K562 (cell line): ENCODE results near the gene MFSD11. TPM values are rescaled to one million over a fixed set of nuclear protein-coding genes. Genes with fewer than 3 reads are reported as not detected.

Experiments
- ATAC-seq: fragments of 200-7000 bp; cut with Tn5 transposase; 3 replicates; pipeline ENCODE4 v1.9.1; 2020; ENCODE audit warnings: moderate library complexity
- BruUV-seq: library from RNA; stranded (reverse); fragments of 400-500 nt; replicated peaks from 2 replicates; lab custom pipeline; 2021; lab: Mats Ljungman, UMichigan
- CTCF ChIA-PET: fragments of 300-600 bp; formaldehyde crosslinking; extraction: SDS; loops from one replicate; lab custom pipeline; 2021; ENCODE audit warnings: low intra/inter-chr PET ratio; lab: Yijun Ruan, JAX
- POLR2A ChIA-PET: fragments of 300-600, 350-650 bp; sonication (Branson Sonifier 250); formaldehyde crosslinking; extraction: SDS; loops from one replicate; lab custom pipeline; 2021; ENCODE audit warnings: antibody characterized with exemption, inconsistent platforms; lab: Yijun Ruan, JAX
- DNase-seq, 4 experiments: peaks; one replicate each; pipeline versions ENCODE4 v3.0.0 to v3.0.0-alpha.2; 2011 to 2018; ENCODE audit warnings: low spot score in 3 of 4, mixed read lengths in 3 of 4; ENCODE audit errors: extremely low read depth in 1 of 4
- FAIRE-seq: peaks from 2 replicates; lab custom pipeline; 2011; peaks lifted over from hg19 to GRCh38; lab: Jason Lieb, UNC
- H2AFZ ChIP-seq: 2 replicates; pipeline ENCODE4 v1.6.0; 2011; ENCODE audit warnings: low read depth, low read length, control low read depth, inconsistent platforms
- H3K27ac ChIP-seq: fragments of 200-600 bp; 3 replicates; pipeline ENCODE4 v1.8.0; 2011; ENCODE audit warnings: low read depth, mild to moderate bottlenecking, control low read depth, inconsistent platforms, low read length, moderate library complexity, mixed read lengths; ENCODE audit errors: extremely low read depth
- H3K27me3 ChIP-seq, 2 experiments: fragments of 300-600 bp in 1 of 2; 2 replicates in 1 of 2; 3 replicates in 1 of 2; pipeline versions ENCODE4 v1.6.0 to v1.8.0; 2011; ENCODE audit warnings: inconsistent platforms in 2 of 2, low read length in 2 of 2, mild to moderate bottlenecking in 1 of 2, mixed read lengths in 1 of 2, moderate library complexity in 1 of 2; ENCODE audit not compliant: control insufficient read depth in 2 of 2, insufficient read depth in 2 of 2
- H3K36me3 ChIP-seq: fragments of 300-600 bp; 3 replicates; pipeline ENCODE4 v1.8.0; 2011; ENCODE audit warnings: mild to moderate bottlenecking, low read length, inconsistent platforms; ENCODE audit not compliant: control insufficient read depth, insufficient read depth
- H3K4me1 ChIP-seq, 2 experiments: fragments of 200-600 bp in 1 of 2; replicated peaks in 1 of 2; 2 replicates in 1 of 2; 3 replicates in 1 of 2; pipeline versions ENCODE4 v1.5.1 to v1.8.0; 2011; ENCODE audit warnings: inconsistent platforms in 2 of 2, low read length in 2 of 2, mild to moderate bottlenecking in 1 of 2, mixed read lengths in 1 of 2, moderate library complexity in 1 of 2; ENCODE audit not compliant: control insufficient read depth in 2 of 2, insufficient read depth in 2 of 2
- H3K4me2 ChIP-seq: 2 replicates; pipeline ENCODE4 v1.6.1; 2011; ENCODE audit warnings: low read length, control low read depth, inconsistent platforms, mixed read lengths; ENCODE audit not compliant: insufficient read depth
- H3K4me3 ChIP-seq: fragments of 200-600 bp; sonication (generic), shearing (Covaris generic); 2 replicates; pipeline ENCODE4 v1.5.1; 2016; ENCODE audit warnings: control low read depth, inconsistent platforms
- H3K79me2 ChIP-seq: fragments of 200-600 bp; 3 replicates; pipeline ENCODE4 v1.8.0; 2011; ENCODE audit warnings: low read length, inconsistent platforms; ENCODE audit not compliant: control insufficient read depth, insufficient read depth
- H3K9ac ChIP-seq, 2 experiments: 2 replicates each; pipeline versions ENCODE4 v1.6.0 to v1.6.1; 2011; ENCODE audit warnings: low read depth in 2 of 2, low read length in 2 of 2, control low read depth in 1 of 2, inconsistent platforms in 1 of 2, mild to moderate bottlenecking in 1 of 2, mixed read lengths in 1 of 2; ENCODE audit not compliant: insufficient read depth in 1 of 2
- H3K9me1 ChIP-seq: one replicate; pipeline ENCODE4 v1.6.0; 2011; ENCODE audit warnings: inconsistent platforms, mild to moderate bottlenecking, low read length, moderate library complexity; ENCODE audit not compliant: control insufficient read depth, insufficient read depth
- H3K9me3 ChIP-seq: replicated peaks from 2 replicates; pipeline ENCODE4 v1.5.1; 2011; ENCODE audit warnings: low read depth, low read length, inconsistent platforms; ENCODE audit not compliant: control insufficient read depth, insufficient read depth
- H4K20me1 ChIP-seq: replicated peaks from 2 replicates; pipeline ENCODE4 v1.6.1; 2011; ENCODE audit warnings: low read length, inconsistent platforms, mixed read lengths; ENCODE audit not compliant: control insufficient read depth, insufficient read depth
- ARID1B ChIP-seq: fragments of 450-650 bp; IDR thresholded peaks from 2 replicates; pipeline ENCODE4 v1.6.1; 2016; ENCODE audit warnings: antibody characterized with exemption, mild to moderate bottlenecking, inconsistent platforms
- FOXA1 ChIP-seq: fragments of 450-650 bp; IDR thresholded peaks from 2 replicates; pipeline ENCODE4 v1.6.1; 2016; ENCODE audit warnings: mild to moderate bottlenecking, borderline replicate concordance
- HDAC1 ChIP-seq, 2 experiments: fragments of 450-650 bp; IDR thresholded peaks; 2 replicates each; pipeline ENCODE4 v1.6.1; 2016 to 2017; ENCODE audit warnings: inconsistent platforms in 1 of 2, mild to moderate bottlenecking in 1 of 2, moderate library complexity in 1 of 2
- KDM1A ChIP-seq, 2 experiments: fragments of 450-650 bp; IDR thresholded peaks; 2 replicates each; pipeline ENCODE4 v1.6.1; 2016; ENCODE audit warnings: mild to moderate bottlenecking in 2 of 2
- SMAD3 ChIP-seq: fragments of 450-650 bp; formaldehyde crosslinking; conservative IDR thresholded peaks from 2 replicates; pipeline ENCODE4 v1.4.0; 2020; ENCODE audit warnings: mild to moderate bottlenecking
- ZNF274 ChIP-seq: IDR thresholded peaks from 2 replicates; pipeline ENCODE4 v1.6.1; 2011; ENCODE audit warnings: low read depth, mild to moderate bottlenecking, low read length, moderate library complexity, borderline replicate concordance
- ZNF384 ChIP-seq: IDR thresholded peaks from 2 replicates; pipeline ENCODE4 v1.6.1; 2012; ENCODE audit warnings: low read depth, low read length, improper control_type of control experiment
- WGBS: fragments of 100-300 bp; shearing (Covaris generic); methylation state at CpG from one replicate; pipeline ENCODE4 v1.1.6; 2016; ENCODE audit warnings: low coverage, mixed read lengths; ENCODE audit not compliant: insufficient coverage; ENCODE audit errors: missing lambda C conversion rate; 5-methylcytosine and 5-hydroxymethylcytosine counted together
- in situ Hi-C: fragments of 300-500 bp; cut with MboI; formaldehyde crosslinking; loops from 4 replicates; pipeline ENCODE4 v1.15.0; 2018; ENCODE audit warnings: inconsistent platforms, mixed read lengths
- intact Hi-C: fragments of 100-400 bp; cut with micrococcal nuclease; formaldehyde crosslinking; loops from 2 replicates; pipeline ENCODE4 v1.14.2; 2022
- polyA plus RNA-seq, 8 experiments: library from polyadenylated mRNA; depleted of rRNA in 4 of 8; stranded (reverse) in 5 of 8; unstranded in 3 of 8; fragments of >200 nt; fragmentation: Nextera tagmentation in 2 of 8; fragmentation: Illumina TruSeq in 1 of 8; extraction: Ambion mirVana in 2 of 8; extraction: Trizol in 1 of 8; gene quantifications; 2 replicates each; pipeline versions ENCODE4 v1.2.1 to v1.2.3, GENCODE V29; 2011 to 2014; ENCODE audit warnings: inconsistent platforms in 1 of 8, missing spikeins in 1 of 8
- total RNA-seq, 7 experiments: library from RNA; depleted of rRNA in 6 of 7; stranded (reverse); fragments of >200 nt in 6 of 7; fragmentation: Illumina TruSeq in 2 of 7; extraction: Trizol in 2 of 7; gene quantifications; 2 replicates each; pipeline versions ENCODE4 v1.2.1 to v1.2.3, GENCODE V29; 2011 to 2021; ENCODE audit warnings: low replicate concordance in 1 of 7
- TF ChIP-seq, protein P1 (sequence below), 2 experiments: fragments of 450-650 bp; IDR thresholded peaks; 2 replicates each; pipeline ENCODE4 v1.6.1; 2018; ENCODE audit warnings: mild to moderate bottlenecking in 2 of 2, low read depth in 1 of 2; ENCODE audit not compliant: partially characterized antibody in 2 of 2
- TF ChIP-seq, protein P2 (sequence below): sonication (generic); formaldehyde crosslinking; IDR thresholded peaks from 2 replicates; pipeline ENCODE4 v1.8.1; 2023; ENCODE audit warnings: mild to moderate bottlenecking, missing genetic modification reagents

MFSD11 gene
- total and polyA plus RNA-seq, 9 of the 15 experiments (the other 6 are each of a cell fraction or from before 2014, with no cell fraction given) = 14.4 to 24.5 (median 19.9) TPM

DNA sequence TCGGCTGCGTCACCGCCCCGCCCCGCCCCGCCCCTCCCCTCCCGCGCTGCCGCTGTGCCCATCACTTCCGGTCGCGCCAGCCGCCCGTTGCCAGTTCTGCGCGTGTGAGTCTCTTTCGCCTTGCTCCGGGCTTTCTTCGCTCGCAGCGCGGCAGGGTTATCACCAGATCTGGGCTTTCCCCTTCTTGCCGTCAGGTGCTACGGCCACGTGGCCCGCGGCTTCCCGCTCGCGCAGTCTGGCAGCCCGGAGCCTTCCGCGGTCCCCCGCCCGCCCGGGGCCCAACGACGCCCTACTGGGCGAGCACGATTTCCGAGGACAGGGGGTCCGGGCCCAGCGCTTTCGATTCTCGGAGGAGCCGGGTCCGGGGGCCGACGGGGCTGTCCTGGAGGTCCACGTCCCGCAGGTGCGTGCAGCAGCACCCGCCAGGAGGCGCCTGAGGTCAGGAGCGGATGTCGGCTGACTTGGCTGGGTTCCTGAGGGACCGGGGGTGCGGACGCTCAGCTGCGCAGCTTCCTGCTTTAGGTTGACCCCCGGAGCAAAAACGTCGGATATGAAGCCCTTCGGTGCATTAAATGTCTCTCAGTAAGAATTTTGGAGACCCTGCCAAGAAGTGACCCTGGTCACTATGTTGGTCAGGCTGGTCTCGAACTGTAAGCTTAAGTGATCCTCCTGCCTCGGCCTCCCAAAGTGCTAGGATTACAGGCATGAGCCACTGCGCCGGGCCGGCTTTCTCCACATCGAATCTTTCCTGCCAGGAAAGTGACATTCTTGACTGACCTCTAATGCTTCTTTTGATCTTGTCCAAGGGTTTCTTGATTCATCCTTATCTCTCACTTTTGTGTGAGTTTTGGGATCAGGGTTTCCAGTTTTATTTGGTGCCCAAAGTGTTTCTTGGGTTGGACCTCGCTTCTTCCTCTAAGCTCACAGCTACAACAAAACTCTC is 10.9 kb upstream of the MFSD11 start, which contains the start of gene METTL23 (continued):
- no peak for TF ChIP-seq FOXA1
- peak; percentile 44 for TF ChIP-seq ARID1B

DNA sequence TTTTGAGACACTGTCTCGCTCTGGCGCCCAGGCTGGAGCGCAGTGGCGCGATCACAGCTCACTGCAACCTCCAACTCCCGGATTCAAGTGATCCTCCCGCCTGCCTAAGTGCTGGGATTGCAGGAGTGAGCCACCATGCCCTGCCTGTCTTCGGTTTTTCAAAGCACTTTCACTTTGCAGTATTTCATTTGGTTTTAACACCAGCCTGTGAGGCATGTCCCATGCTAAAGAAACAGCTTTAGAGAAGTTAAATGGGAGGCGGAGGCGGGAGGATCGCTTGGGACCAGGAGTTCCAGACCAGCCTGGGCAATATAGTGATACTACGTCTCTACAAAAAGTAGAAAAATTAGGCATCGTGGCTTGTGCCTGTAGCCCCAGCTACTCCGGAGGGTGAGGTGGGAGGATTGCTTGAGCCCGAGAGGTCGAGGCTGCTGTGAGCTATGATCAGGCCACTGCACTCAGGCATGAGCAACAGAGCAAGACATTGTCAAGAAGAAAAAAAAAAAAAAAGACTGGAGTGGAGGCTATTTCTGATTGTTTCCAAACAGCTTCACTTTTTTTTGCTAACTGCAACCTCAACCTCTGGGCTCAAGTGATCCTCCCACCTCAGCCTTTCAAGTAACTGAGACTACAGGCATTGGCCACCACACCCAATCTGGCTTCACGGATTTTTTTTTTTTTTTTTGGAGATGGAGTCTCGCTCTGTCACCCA is 10.0 kb upstream of the MFSD11 start:
- Histone ChIP-seq H3K4me1 (peaks cover 23 to 40% of the 10 kb centered on the region in 2 experiments; a peak in 4 of 5 replicates), H3K9me1 (no peaks in the 10 kb centered on the region), H4K20me1 (0 out of 2 replicates have a peak, but pooled peaks cover 4% of the 10 kb centered on the region), H3K9ac (peak overlapping the region; percentile 91 to 99), H3K27ac (peak overlapping the region; percentile 96), H3K4me2 (peak overlapping the region; percentile 85), H3K4me3 (peak overlapping the region; percentile 82), H3K9me3 (no peaks in the 10 kb centered on the region; the same call in 1 of the 2 replicates), H2AFZ (no peak overlapping the region), H3K36me3 (peaks cover 54% of the 10 kb centered on the region), H3K79me2 (peaks cover 79% of the 10 kb centered on the region), H3K27me3 (no peaks in the 10 kb centered on the region)
- POLR2A ChIA-PET = interaction anchor here (0.6 to 5.1 kb wide), 7 partner anchors 8 to 328 kb away, joined by 3 to 75 read pairs (median 4); partner anchors contain the start of genes MFSD11, MXRA7 and SRSF2
- no TSS peak for BruUV-seq
- ATAC-seq (no peak), DNase-seq (peak in 1 of 4 experiments; percentile 28), FAIRE-seq (peak; percentile 15)
- CTCF ChIA-PET = interaction anchor here (1.1 kb wide), 1 partner anchor 8 kb away, joined by 3 read pairs; no protein-coding TSS in a partner anchor
- in situ Hi-C loops = no loop called here
- intact Hi-C loops = loop anchor here (5.0 kb wide), 1 partner anchor 86 kb away; the partner anchor contains the start of gene ST6GALNAC1
- WGBS = 9% methylated on average over 17 of the region's 18 CpGs
- TF ChIP-seq SMAD3 (no peak), HDAC1 (IDR thresholded peaks at IDR 0.05) (peak in 1 of 2 experiments; percentile 25; a peak in 1 of 4 replicates), ZNF274 (no peak), KDM1A (IDR thresholded peaks at IDR 0.05) (peak in 1 of 2 experiments; percentile 67; a peak in 1 of 4 replicates), ZNF384 (peak; percentile 57)
- TF ChIP-seq, protein P1, sequence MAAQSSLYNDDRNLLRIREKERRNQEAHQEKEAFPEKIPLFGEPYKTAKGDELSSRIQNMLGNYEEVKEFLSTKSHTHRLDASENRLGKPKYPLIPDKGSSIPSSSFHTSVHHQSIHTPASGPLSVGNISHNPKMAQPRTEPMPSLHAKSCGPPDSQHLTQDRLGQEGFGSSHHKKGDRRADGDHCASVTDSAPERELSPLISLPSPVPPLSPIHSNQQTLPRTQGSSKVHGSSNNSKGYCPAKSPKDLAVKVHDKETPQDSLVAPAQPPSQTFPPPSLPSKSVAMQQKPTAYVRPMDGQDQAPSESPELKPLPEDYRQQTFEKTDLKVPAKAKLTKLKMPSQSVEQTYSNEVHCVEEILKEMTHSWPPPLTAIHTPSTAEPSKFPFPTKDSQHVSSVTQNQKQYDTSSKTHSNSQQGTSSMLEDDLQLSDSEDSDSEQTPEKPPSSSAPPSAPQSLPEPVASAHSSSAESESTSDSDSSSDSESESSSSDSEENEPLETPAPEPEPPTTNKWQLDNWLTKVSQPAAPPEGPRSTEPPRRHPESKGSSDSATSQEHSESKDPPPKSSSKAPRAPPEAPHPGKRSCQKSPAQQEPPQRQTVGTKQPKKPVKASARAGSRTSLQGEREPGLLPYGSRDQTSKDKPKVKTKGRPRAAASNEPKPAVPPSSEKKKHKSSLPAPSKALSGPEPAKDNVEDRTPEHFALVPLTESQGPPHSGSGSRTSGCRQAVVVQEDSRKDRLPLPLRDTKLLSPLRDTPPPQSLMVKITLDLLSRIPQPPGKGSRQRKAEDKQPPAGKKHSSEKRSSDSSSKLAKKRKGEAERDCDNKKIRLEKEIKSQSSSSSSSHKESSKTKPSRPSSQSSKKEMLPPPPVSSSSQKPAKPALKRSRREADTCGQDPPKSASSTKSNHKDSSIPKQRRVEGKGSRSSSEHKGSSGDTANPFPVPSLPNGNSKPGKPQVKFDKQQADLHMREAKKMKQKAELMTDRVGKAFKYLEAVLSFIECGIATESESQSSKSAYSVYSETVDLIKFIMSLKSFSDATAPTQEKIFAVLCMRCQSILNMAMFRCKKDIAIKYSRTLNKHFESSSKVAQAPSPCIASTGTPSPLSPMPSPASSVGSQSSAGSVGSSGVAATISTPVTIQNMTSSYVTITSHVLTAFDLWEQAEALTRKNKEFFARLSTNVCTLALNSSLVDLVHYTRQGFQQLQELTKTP (IDR thresholded peaks at IDR 0.05; ENCODE audit: low read depth in 1 of 2, partially characterized antibody in 2 of 2) = no peak
- TF ChIP-seq, protein P2, sequence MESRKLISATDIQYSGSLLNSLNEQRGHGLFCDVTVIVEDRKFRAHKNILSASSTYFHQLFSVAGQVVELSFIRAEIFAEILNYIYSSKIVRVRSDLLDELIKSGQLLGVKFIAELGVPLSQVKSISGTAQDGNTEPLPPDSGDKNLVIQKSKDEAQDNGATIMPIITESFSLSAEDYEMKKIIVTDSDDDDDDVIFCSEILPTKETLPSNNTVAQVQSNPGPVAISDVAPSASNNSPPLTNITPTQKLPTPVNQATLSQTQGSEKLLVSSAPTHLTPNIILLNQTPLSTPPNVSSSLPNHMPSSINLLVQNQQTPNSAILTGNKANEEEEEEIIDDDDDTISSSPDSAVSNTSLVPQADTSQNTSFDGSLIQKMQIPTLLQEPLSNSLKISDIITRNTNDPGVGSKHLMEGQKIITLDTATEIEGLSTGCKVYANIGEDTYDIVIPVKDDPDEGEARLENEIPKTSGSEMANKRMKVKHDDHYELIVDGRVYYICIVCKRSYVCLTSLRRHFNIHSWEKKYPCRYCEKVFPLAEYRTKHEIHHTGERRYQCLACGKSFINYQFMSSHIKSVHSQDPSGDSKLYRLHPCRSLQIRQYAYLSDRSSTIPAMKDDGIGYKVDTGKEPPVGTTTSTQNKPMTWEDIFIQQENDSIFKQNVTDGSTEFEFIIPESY (CRISPR knock-in tag) = peak; percentile 15; the same call in 1 of the 2 replicates
